Hematopoietic multipotent progenitor cell treated with erythropoietin and hydrocortisone succinate and interleukin-3 and kit ligand, for 15 days (in vitro differentiated cells): ENCODE results near the gene MZT1.
A peak's percentile ranks its signal among the peaks of the same experiment; 100 is the strongest.
"Not testable (repeated sequence)": the region's sequence is repeated elsewhere in the genome, so short reads cannot be mapped to it uniquely, and the experiment has no call there.

Experiments
- DNase-seq: peaks from one replicate; pipeline ENCODE4 v3.0.0-alpha.2; 2015; ENCODE audit warnings: low spot score

The MZT1 gene, protein sequence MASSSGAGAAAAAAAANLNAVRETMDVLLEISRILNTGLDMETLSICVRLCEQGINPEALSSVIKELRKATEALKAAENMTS

DNA sequence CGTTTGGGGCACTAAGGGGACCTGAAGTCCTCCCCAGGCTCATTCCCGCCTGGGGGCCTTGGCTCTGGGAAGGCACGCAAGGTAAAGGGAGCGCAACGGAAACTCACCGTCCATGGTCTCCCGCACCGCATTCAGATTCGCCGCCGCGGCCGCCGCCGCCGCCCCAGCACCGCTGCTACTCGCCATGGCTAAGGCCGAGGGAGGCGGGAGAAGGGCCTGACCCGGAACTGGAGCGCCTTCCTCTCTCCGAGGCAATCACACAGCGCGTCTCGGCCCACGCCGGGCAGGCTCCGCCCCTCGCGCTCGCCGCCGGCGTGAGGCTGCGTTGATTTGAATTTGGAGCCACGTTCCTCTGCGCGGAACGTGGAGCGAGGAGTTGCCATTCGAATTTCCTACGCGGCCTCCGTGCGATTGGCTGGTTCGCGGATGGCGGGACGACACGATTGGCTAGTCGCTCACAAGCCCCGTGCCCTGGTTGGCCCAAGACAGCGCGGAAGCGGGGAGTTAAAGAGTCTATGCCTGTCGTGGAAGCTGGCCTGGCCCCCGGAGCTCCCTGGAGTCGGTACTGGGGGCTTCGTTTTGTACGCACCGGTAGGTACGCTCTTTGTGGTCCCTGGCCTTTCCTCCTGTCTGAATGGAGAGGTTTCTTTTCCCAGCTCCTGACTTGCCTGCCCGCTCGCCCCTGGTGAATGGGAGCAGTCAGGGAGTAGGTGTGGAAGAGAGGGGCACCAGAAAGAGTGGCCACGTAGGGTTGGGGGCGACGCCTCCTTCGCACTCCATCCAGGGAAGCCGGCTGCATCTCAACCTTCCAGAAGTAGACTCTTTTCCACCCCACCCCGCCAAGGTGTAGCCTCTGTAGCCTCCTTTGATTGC, at the start of gene MZT1, which contains the start of gene BORA:
MZT1 (minus strand) TSS at position 213 of the 873 bp plus-strand sequence; CDS start at position 186, 27 bp downstream.
BORA (plus strand) TSS at position 507 of the 873 bp plus-strand sequence. CDS start 1,018 bp downstream, outside the sequence.
- DNase-seq, result peak; percentile 94

DNA sequence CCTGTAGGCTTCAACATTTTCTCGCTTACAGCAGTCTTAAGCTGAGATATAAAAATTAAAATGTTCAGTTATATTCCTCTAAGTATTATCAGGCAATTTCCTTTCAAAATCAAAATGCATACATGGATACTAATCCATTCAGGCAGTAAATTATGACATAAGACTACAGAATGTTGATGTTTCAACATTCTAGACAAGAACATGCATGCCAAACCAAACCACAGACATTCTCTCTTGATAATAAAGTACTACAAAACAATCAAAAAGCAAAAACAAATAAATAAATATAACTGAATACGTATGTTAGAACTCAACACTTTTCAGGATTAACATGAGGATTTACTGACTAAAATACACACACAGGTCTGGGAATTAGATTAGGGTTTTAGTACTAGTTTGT, 46.6 kb upstream of the MZT1 start:
- DNase-seq, result no peak

DNA sequence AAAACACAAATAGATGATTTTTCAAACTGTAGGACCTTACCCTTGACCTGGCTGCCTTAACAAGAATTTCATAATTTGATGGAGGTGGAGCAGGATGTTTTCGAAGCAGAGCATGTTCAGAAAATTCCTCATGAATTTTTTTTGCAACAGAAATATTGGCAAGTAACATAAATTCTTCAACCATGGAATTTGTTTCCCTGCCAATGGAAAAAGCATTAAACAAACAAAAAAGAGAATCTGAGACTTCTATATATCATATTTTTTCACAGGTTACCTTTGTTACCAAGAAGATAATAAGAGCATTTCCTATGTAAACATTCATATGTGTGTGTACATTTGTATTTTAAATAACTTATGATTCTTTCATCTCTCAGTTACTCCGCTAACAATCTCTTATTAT, 36.0 kb upstream of the MZT1 start:
- no peak for DNase-seq

DNA sequence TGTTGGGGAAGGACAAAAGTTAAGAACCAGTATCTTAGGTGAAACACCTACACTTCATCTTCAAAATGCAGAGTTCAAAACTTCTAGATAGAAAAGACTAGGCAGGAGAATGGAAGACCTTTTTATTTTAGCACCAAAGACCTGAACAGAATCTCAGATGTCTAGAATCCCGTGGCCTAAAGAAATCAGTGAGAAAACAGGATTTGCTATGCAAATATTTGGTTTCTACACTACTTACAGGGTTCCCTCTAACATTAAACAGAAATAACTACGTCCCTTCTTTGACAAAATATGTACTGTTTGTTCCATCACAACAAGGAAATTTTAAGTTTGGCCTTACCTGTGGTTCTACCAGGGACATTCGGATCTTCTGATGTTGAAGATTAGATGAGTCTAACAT, 32.8 kb upstream of the MZT1 start:
- DNase-seq, result no peak

DNA sequence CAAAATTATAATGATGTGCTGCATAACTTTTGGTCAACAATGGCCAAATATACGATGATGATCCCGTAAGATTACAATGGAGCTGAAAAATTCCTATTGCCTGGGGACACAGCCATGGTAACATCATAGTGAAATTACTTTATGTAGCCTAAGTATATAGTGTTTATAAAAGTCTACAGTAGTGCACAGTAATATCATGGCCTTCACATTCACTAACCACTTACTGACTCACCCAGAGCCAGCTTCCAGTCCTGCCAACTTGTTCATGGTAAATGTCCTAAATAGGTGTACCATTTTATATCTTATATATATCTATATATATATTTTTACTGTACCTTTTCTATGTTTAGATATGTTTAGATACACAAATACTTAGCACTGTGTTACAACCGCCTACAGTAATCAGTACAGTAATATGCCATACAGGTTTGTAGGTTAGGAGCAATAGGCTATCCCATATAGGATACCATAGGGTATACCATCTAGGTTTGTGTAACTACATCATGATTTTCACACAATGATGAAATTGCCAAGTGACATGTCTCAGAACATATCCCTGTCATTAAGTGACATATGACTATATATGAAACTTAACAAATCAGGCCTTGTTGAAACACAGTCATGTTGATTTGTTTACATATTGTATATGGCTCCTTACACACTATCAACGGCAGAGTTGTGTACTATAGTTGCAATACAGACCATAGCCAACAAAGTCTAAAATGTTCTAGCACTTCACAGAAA, 30.5 kb upstream of the MZT1 start:
- no peak for DNase-seq

DNA sequence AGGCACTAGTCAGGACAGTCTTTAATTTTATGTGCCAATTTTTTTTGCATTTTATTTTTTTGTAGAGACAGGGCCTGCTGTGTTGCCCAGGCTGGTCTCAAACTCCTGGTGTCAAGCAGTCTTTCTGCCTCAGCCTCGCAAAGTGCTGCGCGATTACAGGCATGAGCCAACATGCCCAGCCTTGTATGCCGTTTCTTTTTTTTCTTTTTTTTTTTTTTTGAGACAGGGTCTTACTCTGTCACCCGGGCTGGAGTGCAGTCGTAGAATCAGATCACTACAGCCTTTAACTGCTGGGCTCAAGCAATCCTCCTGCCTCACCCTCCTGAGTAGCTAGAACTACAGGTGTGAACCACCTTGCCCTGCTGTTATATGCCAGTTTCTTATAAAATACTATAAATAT, 26.7 kb upstream of the MZT1 start:
- DNase-seq, result no peak

DNA sequence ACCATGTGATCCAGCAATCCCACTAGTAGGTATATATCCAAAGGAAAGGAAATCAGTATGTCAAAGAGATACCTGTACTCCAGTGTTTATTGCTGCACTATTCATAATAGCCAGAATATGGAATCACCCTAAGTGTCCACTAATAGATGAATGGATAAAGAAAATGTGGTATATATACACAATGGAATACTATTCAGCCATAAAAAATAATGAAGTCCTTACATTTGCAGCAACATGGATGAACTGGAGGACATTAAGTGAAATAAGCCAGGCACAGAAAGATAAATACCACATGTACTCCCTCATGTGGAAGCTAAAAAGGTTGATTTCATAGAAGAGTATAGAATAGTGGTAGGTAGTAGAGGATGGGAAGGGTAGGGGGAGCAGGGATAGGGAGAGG, 23.8 kb upstream of the MZT1 start:
- DNase-seq, result no peak

DNA sequence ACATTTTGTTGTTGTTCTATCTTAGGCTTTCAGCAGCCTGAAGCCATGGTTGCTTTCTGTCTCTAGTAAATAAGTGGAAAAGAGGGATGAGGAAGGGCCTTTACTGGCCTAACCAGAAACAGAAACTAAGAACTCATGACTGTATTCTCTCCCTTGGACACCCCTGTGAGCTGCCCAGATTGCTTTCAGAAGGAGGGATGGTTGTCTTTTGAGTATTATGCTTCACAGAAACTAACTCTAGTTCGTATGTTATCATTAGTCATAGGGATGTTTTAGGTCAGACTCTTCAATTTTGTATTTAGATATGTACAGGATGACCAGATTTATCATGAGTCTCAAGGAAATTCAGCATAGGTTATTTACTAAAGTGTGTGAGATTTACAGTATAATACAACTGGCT, 17.8 kb upstream of the MZT1 start:
- no peak for DNase-seq

DNA sequence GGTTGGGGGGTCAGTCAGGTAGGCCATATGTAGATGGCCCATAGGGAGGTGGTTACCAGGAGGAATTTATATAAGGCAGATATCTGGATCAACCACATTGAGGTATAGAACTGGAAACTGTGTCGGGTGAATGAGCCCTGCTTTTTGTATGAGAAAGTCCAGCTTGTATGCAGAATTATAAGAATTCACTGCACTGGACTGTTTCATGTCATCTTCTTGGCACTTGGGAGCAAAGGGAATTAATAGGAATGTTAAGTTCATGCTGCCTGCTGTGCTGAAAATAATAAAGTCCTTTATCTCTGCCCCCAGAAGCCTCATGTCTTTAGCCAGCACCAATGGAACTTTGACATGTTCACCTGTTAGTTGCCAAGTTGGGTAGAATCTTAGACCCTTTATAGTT, 12.6 kb upstream of the MZT1 start:
- no peak for DNase-seq

DNA sequence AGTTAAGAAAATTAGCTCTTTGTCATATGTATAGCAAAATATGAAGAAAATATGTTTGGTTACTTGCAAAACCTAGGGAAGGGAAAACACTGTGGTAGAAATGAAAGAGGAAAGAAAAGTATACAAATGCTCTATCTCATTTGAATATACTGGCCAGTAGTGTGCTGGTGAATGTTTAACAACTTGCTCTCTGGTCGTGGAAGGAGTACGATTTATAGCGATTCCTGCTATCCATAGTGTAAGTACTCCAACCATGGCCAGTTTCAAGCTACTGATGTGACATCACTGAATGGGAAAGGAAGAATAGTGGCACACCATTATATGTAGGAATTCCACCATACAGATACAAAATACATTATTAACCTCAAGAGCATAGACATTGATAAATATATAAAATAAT, 9.6 kb upstream of the MZT1 start:
- DNase-seq, result no peak

DNA sequence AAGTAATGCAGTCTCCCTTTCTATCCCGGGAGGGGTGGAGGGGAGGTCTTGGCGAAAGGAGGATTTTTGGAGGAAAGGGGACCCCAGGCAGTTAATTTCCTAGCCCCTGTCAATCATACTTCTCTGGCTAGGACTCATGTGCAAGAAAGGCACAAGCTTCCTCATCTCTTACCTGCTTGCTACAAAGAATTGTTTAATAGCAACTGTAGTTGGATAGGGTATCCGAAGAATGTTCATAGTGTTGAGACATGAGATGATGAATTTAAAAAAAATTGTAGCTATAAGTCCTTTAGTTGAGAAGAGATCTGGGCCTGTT, 819 bp upstream of the MZT1 start:
- DNase-seq, result peak; percentile 9

DNA sequence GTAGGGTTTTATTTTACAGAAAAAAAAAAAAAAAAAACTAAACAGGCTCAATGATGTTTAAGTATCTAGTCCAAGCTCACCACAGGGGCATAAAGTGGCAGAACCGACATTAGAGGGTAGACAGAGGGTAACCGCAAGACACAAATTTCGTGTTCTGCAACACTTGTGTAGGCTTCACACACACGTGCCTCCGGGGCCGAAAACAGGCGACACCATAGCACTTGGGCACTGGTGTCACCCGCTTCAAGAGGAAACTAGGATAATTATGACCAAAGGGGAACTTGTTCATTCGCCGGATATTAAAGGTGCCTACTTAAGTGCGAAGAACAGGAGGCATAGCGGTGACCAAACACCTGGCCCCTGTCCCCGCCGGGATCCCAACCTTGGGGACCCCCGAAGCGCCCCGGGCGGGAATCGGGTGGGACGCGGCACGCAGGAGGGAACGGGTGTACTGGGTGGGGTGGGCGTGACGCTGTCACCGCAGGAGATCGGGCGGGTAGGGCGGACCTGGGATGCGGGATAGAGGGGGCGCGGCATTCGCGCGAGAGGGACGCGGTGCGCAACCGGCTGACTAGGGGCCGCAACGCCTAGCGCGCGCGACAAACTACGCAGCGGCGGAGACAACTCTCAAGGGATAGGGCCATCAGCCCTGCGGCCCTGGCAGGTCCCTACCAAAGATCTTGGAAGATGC, 558 bp downstream of the MZT1 start:
- DNase-seq, result peak; percentile 71

DNA sequence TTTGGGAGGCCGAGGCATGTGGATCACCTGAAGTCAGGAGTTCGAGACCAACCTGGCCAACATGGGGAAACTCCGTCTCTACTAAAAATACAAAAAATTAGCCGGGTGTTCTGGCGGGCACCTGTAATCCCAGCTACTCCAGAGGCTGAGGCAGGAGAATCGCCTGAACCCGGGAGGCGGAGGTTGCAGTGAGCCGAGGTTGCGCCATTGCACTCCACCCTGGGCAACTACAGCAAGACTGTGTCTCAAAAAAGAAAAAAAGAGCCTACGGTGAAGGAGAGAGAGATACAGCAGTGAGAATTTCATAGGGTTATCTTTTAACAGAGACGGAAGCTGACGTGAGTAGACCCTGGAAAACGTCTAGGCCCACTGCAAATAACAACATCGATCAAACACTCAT, 1.2 kb downstream of the MZT1 start:
- DNase-seq, result not testable (repeated sequence)

DNA sequence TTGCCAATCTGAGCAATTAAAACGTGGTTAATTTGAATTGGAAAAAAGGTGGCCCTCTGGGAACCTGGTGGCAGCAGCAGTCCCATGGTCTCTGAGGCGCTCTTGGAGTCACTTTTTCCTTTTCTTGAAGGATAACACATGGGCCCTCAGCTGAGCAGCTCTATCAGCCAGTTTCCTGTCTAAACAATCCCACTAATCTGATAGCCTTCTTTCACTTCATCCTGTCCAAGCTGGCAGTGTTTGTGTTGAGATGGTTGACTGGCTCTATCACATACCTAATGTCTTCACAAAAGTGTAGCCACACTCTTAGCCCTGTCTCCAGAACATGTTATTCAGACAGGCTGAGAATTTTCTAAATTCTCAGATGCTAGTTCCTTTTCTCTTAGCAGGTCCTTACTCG, 10.7 kb downstream of the MZT1 start:
- no peak for DNase-seq

DNA sequence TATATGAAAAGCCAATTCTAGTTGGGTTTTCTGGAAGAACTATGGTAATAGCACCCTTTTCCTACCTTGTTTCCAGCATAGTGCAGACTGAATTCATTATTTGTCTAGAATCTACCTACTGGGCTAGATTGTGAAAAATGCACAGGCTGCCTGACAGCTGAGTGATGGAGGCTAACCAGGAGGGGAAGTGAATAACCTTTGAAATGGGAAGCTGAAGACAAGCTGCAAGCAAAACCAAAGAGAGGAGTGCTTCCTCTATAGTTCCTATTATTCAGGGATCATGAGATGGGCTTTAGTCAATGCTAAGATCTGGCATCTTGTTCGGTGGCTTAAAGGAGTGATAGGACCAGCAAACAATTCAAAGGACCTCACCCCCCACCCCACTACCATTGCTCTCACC, 26.9 kb downstream of the MZT1 start:
- no peak for DNase-seq

DNA sequence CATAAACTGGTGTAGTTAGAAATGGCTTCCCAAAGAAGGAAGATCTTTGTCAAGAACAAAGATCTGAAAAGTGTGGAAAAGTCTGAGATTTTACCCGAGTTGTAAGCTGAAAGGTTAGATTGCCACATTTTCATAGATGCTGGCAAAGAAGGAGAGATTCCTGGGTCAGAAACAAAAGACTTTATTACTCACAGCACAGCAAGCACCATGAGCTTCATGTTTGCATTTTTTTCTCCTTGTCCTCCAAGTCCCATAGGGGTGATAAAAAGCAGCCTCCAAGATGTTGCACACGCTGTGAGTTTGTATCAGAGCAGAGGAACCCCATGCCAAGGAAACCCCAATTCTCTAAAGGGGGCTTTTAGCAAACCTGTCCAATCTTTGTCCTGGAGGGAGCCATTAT, 29.3 kb downstream of the MZT1 start:
- no peak for DNase-seq

DNA sequence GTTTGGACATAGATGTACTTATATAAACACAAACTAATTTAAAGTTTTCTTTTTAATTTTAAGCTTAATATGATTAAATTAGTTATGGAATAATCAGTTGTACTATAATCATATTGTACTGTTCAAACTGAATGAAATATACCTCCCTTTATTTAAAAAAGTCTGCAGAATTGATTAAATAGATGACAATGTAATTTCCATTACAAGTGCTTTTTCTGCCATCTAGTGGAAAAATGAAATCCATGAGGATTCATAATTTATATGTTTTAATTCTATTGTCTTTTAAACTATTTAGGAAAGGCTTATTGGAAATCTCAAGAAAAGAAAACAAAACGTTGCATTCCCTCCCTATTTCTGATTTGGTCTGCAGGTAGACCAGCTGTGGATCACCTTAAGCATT, 30.9 kb downstream of the MZT1 start:
- DNase-seq, result no peak

DNA sequence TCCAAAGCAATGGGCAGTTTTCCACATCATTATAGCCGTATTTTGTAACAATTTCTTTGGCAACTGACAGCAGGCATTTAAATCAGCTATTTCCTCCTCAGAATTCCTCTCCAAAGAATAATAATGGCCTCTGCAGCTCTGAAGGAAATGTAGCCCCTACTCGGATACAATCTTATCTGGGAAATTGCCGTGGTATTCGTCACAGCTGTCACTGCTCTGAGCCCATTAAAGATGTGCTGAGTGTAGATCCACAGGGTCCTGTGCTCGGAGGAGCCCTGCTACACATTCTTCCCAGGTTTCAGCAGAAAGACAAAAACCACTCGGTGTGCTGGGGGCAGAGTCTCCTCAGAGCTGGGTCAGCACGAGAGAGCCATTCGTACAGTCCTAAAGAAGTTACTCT, 33.1 kb downstream of the MZT1 start:
- no peak for DNase-seq

DNA sequence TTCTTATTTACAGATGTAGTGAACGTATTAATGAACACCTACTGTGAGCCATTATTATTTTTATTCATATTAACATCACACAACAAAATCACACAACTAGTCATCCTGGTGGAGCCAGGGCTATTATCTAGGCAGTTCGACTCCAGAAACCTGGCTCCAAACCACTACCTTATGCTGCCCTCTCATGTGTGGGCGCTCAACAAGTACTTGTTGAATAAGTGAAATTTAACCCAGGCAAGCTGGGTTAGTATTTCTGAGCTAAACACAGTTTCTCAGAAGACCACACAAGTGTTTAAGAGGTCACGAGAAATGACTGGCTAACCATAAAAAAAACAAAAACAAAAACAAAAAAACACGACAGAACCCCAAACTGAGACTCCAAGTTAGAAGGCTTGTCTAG, 33.6 kb downstream of the MZT1 start:
- no peak for DNase-seq

DNA sequence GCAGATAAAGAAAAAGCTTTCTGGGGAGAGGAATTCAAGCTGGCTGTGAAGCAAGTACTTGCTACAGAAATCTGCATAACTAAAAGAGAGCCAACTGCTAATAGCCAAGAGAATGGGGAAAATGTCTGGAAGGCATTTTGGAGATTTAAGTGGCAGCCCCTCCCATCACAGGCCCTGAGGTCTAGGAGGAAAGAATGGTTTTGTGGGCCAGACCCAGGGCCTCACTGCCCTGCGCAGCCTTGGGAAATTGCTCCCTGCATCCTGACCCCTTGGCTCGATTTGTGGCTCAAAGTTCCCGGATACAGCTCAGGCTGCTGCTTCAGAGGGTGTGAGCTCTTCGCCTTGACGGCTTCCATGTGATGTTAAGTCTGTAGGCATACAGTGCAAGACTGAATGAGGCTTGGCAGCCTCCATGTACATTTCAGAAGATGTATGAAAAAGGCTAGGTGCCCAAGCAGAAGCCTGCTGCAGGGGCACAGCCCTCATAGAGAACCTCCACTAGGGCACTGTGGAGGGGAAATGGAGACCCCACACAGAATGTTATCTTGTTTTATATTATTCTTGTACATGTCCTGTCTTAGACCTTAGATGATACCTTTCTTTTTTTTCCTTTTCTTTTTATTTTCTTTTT, 34.4 kb downstream of the MZT1 start:
- DNase-seq, result no peak

DNA sequence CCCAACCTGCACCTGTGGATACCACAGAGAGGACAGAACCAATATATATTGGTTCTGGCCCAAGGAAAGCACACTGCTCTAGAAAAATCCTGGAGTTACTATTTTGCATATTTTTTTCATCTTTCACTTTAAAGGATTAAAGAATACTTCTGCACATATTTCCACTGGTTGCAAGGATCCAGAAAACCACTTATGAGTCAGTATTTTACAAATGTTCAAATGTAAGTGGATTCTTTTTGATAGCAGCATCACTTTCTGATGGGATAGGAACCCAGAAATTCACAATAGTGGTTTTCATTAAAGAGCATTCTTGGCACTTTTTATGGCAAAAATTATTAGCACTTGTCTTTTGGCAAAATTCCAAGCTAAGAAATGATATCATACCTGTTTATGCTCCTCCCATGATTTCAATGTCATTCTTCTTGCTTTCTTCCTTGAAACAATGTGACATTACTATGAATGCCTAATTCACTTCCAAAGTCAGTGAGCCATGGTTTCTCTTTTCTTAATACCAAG, 38.2 kb downstream of the MZT1 start:
- DNase-seq, result no peak

DNA sequence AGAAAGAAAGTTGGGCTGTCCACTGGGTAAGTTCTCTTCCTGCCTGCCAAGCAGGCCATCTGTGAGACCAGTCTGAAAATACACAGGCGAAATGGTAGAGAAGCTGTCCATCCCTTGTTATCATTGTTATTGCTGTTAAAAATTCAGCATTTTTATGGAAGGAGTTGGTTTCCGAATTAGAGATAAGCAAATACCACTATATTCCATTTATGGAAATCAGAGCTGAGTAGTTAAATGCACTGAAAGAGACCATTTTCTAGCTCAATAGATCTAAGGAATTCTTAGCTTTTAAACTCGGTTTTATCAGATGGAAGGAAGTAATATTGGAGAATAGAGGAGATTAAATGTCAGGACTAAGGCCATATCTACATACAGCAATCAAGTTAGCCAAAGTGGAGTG, 40.7 kb downstream of the MZT1 start:
- no peak for DNase-seq
